Testis (tissue), 3 donors: ENCODE measurements around the gene TCERG1L. TPM values are rescaled to one million over a fixed set of nuclear protein-coding genes. Genes with fewer than 3 reads are reported as not detected.
"Not testable (repeated sequence)": the region's sequence is repeated elsewhere in the genome, so short reads cannot be mapped to it uniquely, and the experiment has no call there.

Experiments
- DNase-seq: peaks from one replicate; pipeline ENCODE4 v3.0.0-alpha.2; 2019
- H3K27ac ChIP-seq, 2 donors: fragments of 200-600 bp; sonication (generic); one replicate each; pipeline ENCODE4 v1.5.1; 2019
- H3K27me3 ChIP-seq: fragments of 200-600 bp; sonication (generic); one replicate; pipeline ENCODE4 v1.5.1; 2019
- H3K36me3 ChIP-seq: fragments of 200-600 bp; sonication (generic); one replicate; pipeline ENCODE4 v1.5.1; 2017; ENCODE audit warnings: low read depth; ENCODE audit errors: missing control alignments
- H3K4me1 ChIP-seq: fragments of 200-600 bp; sonication (generic); one replicate; pipeline ENCODE4 v1.5.1; 2019
- H3K4me3 ChIP-seq, 2 donors: fragments of 200-600 bp; sonication (generic); one replicate each; pipeline ENCODE4 v1.5.1; 2017 to 2019
- H3K9me3 ChIP-seq: fragments of 200-600 bp; sonication (generic); one replicate; pipeline ENCODE4 v1.5.1; 2017
- CTCF ChIP-seq, 3 experiments: fragments of 450-650 bp in 2 of 3; fragments of 200-600 bp in 1 of 3; sonication (generic) in 1 of 3; IDR thresholded peaks; one replicate each; pipeline ENCODE4 v1.5.1; 2016 to 2019; ENCODE audit warnings: antibody characterized with exemption in 3 of 3, mild to moderate bottlenecking in 2 of 3, moderate library complexity in 1 of 3
- POLR2A ChIP-seq: fragments of 450-650 bp; IDR thresholded peaks from one replicate; pipeline ENCODE4 v1.6.1; 2017; ENCODE audit warnings: antibody characterized with exemption, mild to moderate bottlenecking, moderate library complexity
- WGBS, 2 donors: methylation state at CpG; one replicate each; pipeline ENCODE4 v1.1.5; 2018; 5-methylcytosine and 5-hydroxymethylcytosine counted together
- intact Hi-C: fragments of 100-400 bp; cut with DNase I; formaldehyde crosslinking; loops from one replicate; pipeline ENCODE4 v1.15.1; 2023; ENCODE audit warnings: low total_unique reads
- polyA plus RNA-seq: library from polyadenylated mRNA; stranded (reverse); fragments of 350-450 nt; fragmentation: Illumina TruSeq; extraction: RNeasy Lipid Tissue Mini Kit (QIAGEN cat#74804); gene quantifications from one replicate; pipeline ENCODE4 v1.2.3, GENCODE V29; 2014; ENCODE audit warnings: low read depth, low replicate concordance; ENCODE audit not compliant: insufficient read depth
- total RNA-seq, 2 donors: library from RNA; depleted of rRNA; stranded (reverse); fragments of >200 nt; gene quantifications; one replicate each; pipeline ENCODE4 v1.2.3, GENCODE V29; 2016

Gene TCERG1L
- total and polyA plus RNA-seq, 3 donors from 2014 or later = 3.0 to 8.3 (median 7.7) TPM

DNA sequence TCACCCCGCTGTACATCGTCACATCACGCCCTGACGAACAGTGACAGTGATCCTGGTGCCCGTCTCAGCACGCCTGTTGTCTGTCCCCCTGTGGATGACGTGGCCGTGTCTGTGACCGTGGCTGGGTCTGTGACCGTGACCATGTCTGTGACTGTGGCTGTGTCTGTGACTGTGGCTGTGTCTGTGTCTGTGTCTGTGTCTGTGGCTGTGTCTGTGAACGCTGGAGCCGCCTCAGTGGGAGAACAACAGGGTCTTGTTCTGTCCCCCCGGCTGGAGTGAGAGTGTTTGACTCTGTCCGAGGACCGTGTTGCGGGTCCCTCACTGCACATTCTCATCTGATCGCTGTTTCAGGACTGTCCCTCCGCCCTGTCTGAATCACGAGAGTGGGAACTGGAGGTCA, 202.2 kb downstream of the TCERG1L start:
- H3K4me1 ChIP-seq = no peaks in the 10 kb centered on the region
- no peaks in the 10 kb centered on the region for H3K27me3 ChIP-seq
- H3K36me3 ChIP-seq = no peaks in the 10 kb centered on the region
- no peaks in the 10 kb centered on the region for H3K9me3 ChIP-seq
- no peak overlapping the region for H3K4me3 ChIP-seq
- intact Hi-C loops = no loop called here
- no peak for DNase-seq
- 71 to 74% methylated on average over 15 to 19 of the region's 19 CpGs for WGBS, 2 donors
- TF ChIP-seq POLR2A (no peak), CTCF (IDR thresholded peaks at IDR 0.05) (no peak)
- H3K27ac ChIP-seq = no peak overlapping the region

- no peaks in the 10 kb centered on the region for H3K9me3 ChIP-seq
- no peaks in the 10 kb centered on the region for H3K36me3 ChIP-seq
- TF ChIP-seq CTCF (IDR thresholded peaks at IDR 0.05) (no peak), POLR2A (no peak)
- H3K27me3 ChIP-seq = no peaks in the 10 kb centered on the region
- no peaks in the 10 kb centered on the region for H3K4me1 ChIP-seq
- intact Hi-C loops = no loop called here
- 95 to 96% methylated on average over 6 to 9 of the region's 9 CpGs for WGBS, 2 donors
- no peak for DNase-seq
- no peak overlapping the region for H3K27ac ChIP-seq
- H3K4me3 ChIP-seq = no peak overlapping the region
Measured at GRCh38 chr10:131107970-131108369, 203.6 kb downstream of the TCERG1L start.

GRCh38 chr10:131102676-131103075, 208.8 kb downstream of the TCERG1L start:
- WGBS, 2 donors = 80 to 85% methylated on average over 13 of the region's 13 CpGs
- DNase-seq = no peak
- no peaks in the 10 kb centered on the region for H3K27me3 ChIP-seq

GRCh38 chr10:131102147-131102546, 209.4 kb downstream of the TCERG1L start:
- TF ChIP-seq CTCF (IDR thresholded peaks at IDR 0.05) = no peak
- TF ChIP-seq POLR2A = no peak
- DNase-seq = no peak
- WGBS, 2 donors = 87 to 95% methylated on average over 11 of the region's 11 CpGs
- no peaks in the 10 kb centered on the region for H3K27me3 ChIP-seq
- no peak overlapping the region for H3K27ac ChIP-seq
- intact Hi-C loops = no loop called here
- H3K4me3 ChIP-seq = no peak overlapping the region
- no peaks in the 10 kb centered on the region for H3K9me3 ChIP-seq
- no peaks in the 10 kb centered on the region for H3K4me1 ChIP-seq
- no peaks in the 10 kb centered on the region for H3K36me3 ChIP-seq

More at GRCh38 chr10:131102676-131103075, 208.8 kb downstream of the TCERG1L start:
- TF ChIP-seq CTCF (IDR thresholded peaks at IDR 0.05) = no peak
- no peak overlapping the region for H3K4me3 ChIP-seq
- H3K36me3 ChIP-seq = no peaks in the 10 kb centered on the region
- H3K9me3 ChIP-seq = no peaks in the 10 kb centered on the region
- H3K4me1 ChIP-seq = no peaks in the 10 kb centered on the region
- no peak overlapping the region for H3K27ac ChIP-seq
- intact Hi-C loops = no loop called here

- H3K27ac ChIP-seq, H3K36me3 ChIP-seq, intact Hi-C loops, DNase-seq, H3K9me3 ChIP-seq, H3K27me3 ChIP-seq, H3K4me3 ChIP-seq, H3K4me1 ChIP-seq: not testable (repeated sequence)
- 80% methylated on average over 16 of the region's 16 CpGs for WGBS, 2 donors
Measured at GRCh38 chr10:131100418-131101410, 210.8 kb downstream of the TCERG1L start.
